K562 (cell line): ENCODE measurements around the gene HIRIP3. TPM values are rescaled to one million over a fixed set of nuclear protein-coding genes. Genes with fewer than 3 reads are reported as not detected.
"Not testable (repeated sequence)": the region's sequence is repeated elsewhere in the genome, so short reads cannot be mapped to it uniquely, and the experiment has no call there.

Experiments
- ATAC-seq: fragments of 200-7000 bp; cut with Tn5 transposase; 3 replicates; pipeline ENCODE4 v1.9.1; 2020; ENCODE audit warnings: moderate library complexity
- BruUV-seq: library from RNA; stranded (reverse); fragments of 400-500 nt; replicated peaks from 2 replicates; lab custom pipeline; 2021; lab: Mats Ljungman, UMichigan
- CTCF ChIA-PET: fragments of 300-600 bp; formaldehyde crosslinking; extraction: SDS; loops from one replicate; lab custom pipeline; 2021; ENCODE audit warnings: low intra/inter-chr PET ratio; lab: Yijun Ruan, JAX
- POLR2A ChIA-PET: fragments of 300-600, 350-650 bp; sonication (Branson Sonifier 250); formaldehyde crosslinking; extraction: SDS; loops from one replicate; lab custom pipeline; 2021; ENCODE audit warnings: antibody characterized with exemption, inconsistent platforms; lab: Yijun Ruan, JAX
- DNase-seq, 4 experiments: peaks; one replicate each; pipeline versions ENCODE4 v3.0.0 to v3.0.0-alpha.2; 2011 to 2018; ENCODE audit warnings: low spot score in 3 of 4, mixed read lengths in 3 of 4; ENCODE audit errors: extremely low read depth in 1 of 4
- FAIRE-seq: peaks from 2 replicates; lab custom pipeline; 2011; peaks lifted over from hg19 to GRCh38; lab: Jason Lieb, UNC
- H2AFZ ChIP-seq: 2 replicates; pipeline ENCODE4 v1.6.0; 2011; ENCODE audit warnings: low read depth, low read length, control low read depth, inconsistent platforms
- H3K27ac ChIP-seq: fragments of 200-600 bp; 3 replicates; pipeline ENCODE4 v1.8.0; 2011; ENCODE audit warnings: low read depth, mild to moderate bottlenecking, control low read depth, inconsistent platforms, low read length, moderate library complexity, mixed read lengths; ENCODE audit errors: extremely low read depth
- H3K27me3 ChIP-seq, 2 experiments: fragments of 300-600 bp in 1 of 2; 2 replicates in 1 of 2; 3 replicates in 1 of 2; pipeline versions ENCODE4 v1.6.0 to v1.8.0; 2011; ENCODE audit warnings: inconsistent platforms in 2 of 2, low read length in 2 of 2, mild to moderate bottlenecking in 1 of 2, mixed read lengths in 1 of 2, moderate library complexity in 1 of 2; ENCODE audit not compliant: control insufficient read depth in 2 of 2, insufficient read depth in 2 of 2
- H3K36me3 ChIP-seq: fragments of 300-600 bp; 3 replicates; pipeline ENCODE4 v1.8.0; 2011; ENCODE audit warnings: mild to moderate bottlenecking, low read length, inconsistent platforms; ENCODE audit not compliant: control insufficient read depth, insufficient read depth
- H3K4me1 ChIP-seq, 2 experiments: fragments of 200-600 bp in 1 of 2; replicated peaks in 1 of 2; 2 replicates in 1 of 2; 3 replicates in 1 of 2; pipeline versions ENCODE4 v1.5.1 to v1.8.0; 2011; ENCODE audit warnings: inconsistent platforms in 2 of 2, low read length in 2 of 2, mild to moderate bottlenecking in 1 of 2, mixed read lengths in 1 of 2, moderate library complexity in 1 of 2; ENCODE audit not compliant: control insufficient read depth in 2 of 2, insufficient read depth in 2 of 2
- H3K4me2 ChIP-seq: 2 replicates; pipeline ENCODE4 v1.6.1; 2011; ENCODE audit warnings: low read length, control low read depth, inconsistent platforms, mixed read lengths; ENCODE audit not compliant: insufficient read depth
- H3K4me3 ChIP-seq: fragments of 200-600 bp; sonication (generic), shearing (Covaris generic); 2 replicates; pipeline ENCODE4 v1.5.1; 2016; ENCODE audit warnings: control low read depth, inconsistent platforms
- H3K79me2 ChIP-seq: fragments of 200-600 bp; 3 replicates; pipeline ENCODE4 v1.8.0; 2011; ENCODE audit warnings: low read length, inconsistent platforms; ENCODE audit not compliant: control insufficient read depth, insufficient read depth
- H3K9ac ChIP-seq, 2 experiments: 2 replicates each; pipeline versions ENCODE4 v1.6.0 to v1.6.1; 2011; ENCODE audit warnings: low read depth in 2 of 2, low read length in 2 of 2, control low read depth in 1 of 2, inconsistent platforms in 1 of 2, mild to moderate bottlenecking in 1 of 2, mixed read lengths in 1 of 2; ENCODE audit not compliant: insufficient read depth in 1 of 2
- H3K9me1 ChIP-seq: one replicate; pipeline ENCODE4 v1.6.0; 2011; ENCODE audit warnings: inconsistent platforms, mild to moderate bottlenecking, low read length, moderate library complexity; ENCODE audit not compliant: control insufficient read depth, insufficient read depth
- H3K9me3 ChIP-seq: replicated peaks from 2 replicates; pipeline ENCODE4 v1.5.1; 2011; ENCODE audit warnings: low read depth, low read length, inconsistent platforms; ENCODE audit not compliant: control insufficient read depth, insufficient read depth
- H4K20me1 ChIP-seq: replicated peaks from 2 replicates; pipeline ENCODE4 v1.6.1; 2011; ENCODE audit warnings: low read length, inconsistent platforms, mixed read lengths; ENCODE audit not compliant: control insufficient read depth, insufficient read depth
- NR1H2 ChIP-seq: sonication (generic); formaldehyde crosslinking; IDR thresholded peaks from 2 replicates; pipeline ENCODE4 v1.4.0; 2020; ENCODE audit warnings: mild to moderate bottlenecking, missing genetic modification reagents
- ZNF121 ChIP-seq: sonication (generic); formaldehyde crosslinking; conservative IDR thresholded peaks from 2 replicates; pipeline ENCODE4 v1.8.0; 2022; ENCODE audit warnings: missing genetic modification reagents
- WGBS: fragments of 100-300 bp; shearing (Covaris generic); methylation state at CpG from one replicate; pipeline ENCODE4 v1.1.6; 2016; ENCODE audit warnings: low coverage, mixed read lengths; ENCODE audit not compliant: insufficient coverage; ENCODE audit errors: missing lambda C conversion rate; 5-methylcytosine and 5-hydroxymethylcytosine counted together
- in situ Hi-C: fragments of 300-500 bp; cut with MboI; formaldehyde crosslinking; loops from 4 replicates; pipeline ENCODE4 v1.15.0; 2018; ENCODE audit warnings: inconsistent platforms, mixed read lengths
- intact Hi-C: fragments of 100-400 bp; cut with micrococcal nuclease; formaldehyde crosslinking; loops from 2 replicates; pipeline ENCODE4 v1.14.2; 2022
- polyA plus RNA-seq, 8 experiments: library from polyadenylated mRNA; depleted of rRNA in 4 of 8; stranded (reverse) in 5 of 8; unstranded in 3 of 8; fragments of >200 nt; fragmentation: Nextera tagmentation in 2 of 8; fragmentation: Illumina TruSeq in 1 of 8; extraction: Ambion mirVana in 2 of 8; extraction: Trizol in 1 of 8; gene quantifications; 2 replicates each; pipeline versions ENCODE4 v1.2.1 to v1.2.3, GENCODE V29; 2011 to 2014; ENCODE audit warnings: inconsistent platforms in 1 of 8, missing spikeins in 1 of 8
- total RNA-seq, 7 experiments: library from RNA; depleted of rRNA in 6 of 7; stranded (reverse); fragments of >200 nt in 6 of 7; fragmentation: Illumina TruSeq in 2 of 7; extraction: Trizol in 2 of 7; gene quantifications; 2 replicates each; pipeline versions ENCODE4 v1.2.1 to v1.2.3, GENCODE V29; 2011 to 2021; ENCODE audit warnings: low replicate concordance in 1 of 7
- TF ChIP-seq, protein P1 (sequence below): fragments of 450-650 bp; IDR thresholded peaks from 2 replicates; pipeline ENCODE4 v1.6.1; 2016
- TF ChIP-seq, protein P2 (sequence below): fragments of 200-800 bp; sonication (Bioruptor generic); IDR thresholded peaks from 2 replicates; pipeline ENCODE4 v1.6.1; 2017; ENCODE audit warnings: missing genetic modification characterization, missing compliant biosample characterization

The HIRIP3 gene
- total and polyA plus RNA-seq, 9 of the 15 experiments (the other 6 are each of a cell fraction or from before 2014, with no cell fraction given), result 3.3 to 38.2 (median 18.2) TPM

DNA sequence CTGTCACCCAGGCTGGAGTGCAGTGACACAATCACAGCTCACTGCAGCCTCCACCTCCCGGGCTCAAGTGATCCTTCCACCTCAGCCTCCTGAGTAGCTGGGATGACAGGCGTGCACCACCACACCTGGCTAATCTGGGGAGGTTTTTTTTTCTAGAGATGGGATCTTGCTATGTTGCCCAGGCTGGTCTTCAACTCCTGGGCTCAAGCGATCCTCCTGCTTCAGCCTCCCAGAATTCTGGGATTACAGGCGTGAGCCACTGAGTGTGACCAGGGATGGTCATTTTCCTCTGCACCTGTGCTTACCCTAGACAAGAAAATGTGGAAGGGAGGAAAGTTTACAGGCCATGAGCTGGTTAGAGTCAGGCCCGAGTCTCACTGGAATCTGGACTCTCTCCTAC lies 45.3 kb upstream of the HIRIP3 start:
- H3K9me1 ChIP-seq, CTCF ChIA-PET, intact Hi-C loops, BruUV-seq, H4K20me1 ChIP-seq, H3K9ac ChIP-seq, H3K9me3 ChIP-seq, in situ Hi-C loops, H3K4me1 ChIP-seq, H2AFZ ChIP-seq, H3K4me3 ChIP-seq, H3K79me2 ChIP-seq, DNase-seq, ATAC-seq, H3K27ac ChIP-seq, H3K36me3 ChIP-seq, H3K4me2 ChIP-seq, FAIRE-seq: not testable (repeated sequence)
- POLR2A ChIA-PET, result interaction anchor here (1.1 kb wide), 1 partner anchor 12 kb away, joined by 3 read pairs; a partner anchor contains a TSS
- peak; percentile 78 for TF ChIP-seq ZNF121
- H3K27me3 ChIP-seq, result peaks cover 4 to 19% of the 10 kb centered on the region in 2 experiments; a peak in 4 of 5 replicates
- WGBS, result 5% methylated on average over 5 of the region's 5 CpGs

DNA sequence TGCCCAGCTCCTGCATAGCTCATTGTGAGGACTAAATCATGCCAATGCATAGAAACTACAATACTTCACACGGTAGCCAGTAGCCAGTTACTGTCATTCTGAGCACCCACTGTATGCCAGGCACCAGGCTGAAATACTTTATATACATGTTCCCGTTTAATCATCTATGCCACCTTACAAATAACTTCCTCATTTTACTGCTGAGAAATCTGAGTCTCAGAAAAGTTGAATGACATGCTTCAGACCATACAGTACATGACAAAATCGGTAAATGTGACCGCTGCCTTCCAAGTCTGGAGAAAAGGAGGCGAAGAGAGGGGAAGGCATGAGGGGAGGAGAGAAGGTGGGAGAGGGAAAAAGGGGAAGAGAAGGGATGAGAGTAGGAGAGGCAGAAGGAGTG lies 44.8 kb upstream of the HIRIP3 start:
- intact Hi-C loops, result no loop called here
- no peak overlapping the region for H3K27ac ChIP-seq
- no TSS peak for BruUV-seq
- no peaks in the 10 kb centered on the region for H4K20me1 ChIP-seq
- no peak overlapping the region for H3K4me2 ChIP-seq
- no peaks in the 10 kb centered on the region for H3K79me2 ChIP-seq
- in situ Hi-C loops, result no loop called here
- no peaks in the 10 kb centered on the region for H3K9me3 ChIP-seq
- FAIRE-seq (no peak), DNase-seq (no peak), ATAC-seq (no peak)
- H3K27me3 ChIP-seq, result peaks cover 4 to 23% of the 10 kb centered on the region in 2 experiments; a peak in 4 of 5 replicates
- WGBS, result 2% methylated on average over 5 of the region's 5 CpGs
- H3K4me1 ChIP-seq, result peaks cover 0 to 3% of the 10 kb centered on the region in 2 experiments; a peak in 3 of 5 replicates
- TF ChIP-seq, protein P1, sequence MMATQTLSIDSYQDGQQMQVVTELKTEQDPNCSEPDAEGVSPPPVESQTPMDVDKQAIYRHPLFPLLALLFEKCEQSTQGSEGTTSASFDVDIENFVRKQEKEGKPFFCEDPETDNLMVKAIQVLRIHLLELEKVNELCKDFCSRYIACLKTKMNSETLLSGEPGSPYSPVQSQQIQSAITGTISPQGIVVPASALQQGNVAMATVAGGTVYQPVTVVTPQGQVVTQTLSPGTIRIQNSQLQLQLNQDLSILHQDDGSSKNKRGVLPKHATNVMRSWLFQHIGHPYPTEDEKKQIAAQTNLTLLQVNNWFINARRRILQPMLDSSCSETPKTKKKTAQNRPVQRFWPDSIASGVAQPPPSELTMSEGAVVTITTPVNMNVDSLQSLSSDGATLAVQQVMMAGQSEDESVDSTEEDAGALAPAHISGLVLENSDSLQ, result peak; percentile 42; the same call in 1 of the 2 replicates
- no peak for TF ChIP-seq NR1H2 (CRISPR knock-in tag)
- TF ChIP-seq, protein P2, sequence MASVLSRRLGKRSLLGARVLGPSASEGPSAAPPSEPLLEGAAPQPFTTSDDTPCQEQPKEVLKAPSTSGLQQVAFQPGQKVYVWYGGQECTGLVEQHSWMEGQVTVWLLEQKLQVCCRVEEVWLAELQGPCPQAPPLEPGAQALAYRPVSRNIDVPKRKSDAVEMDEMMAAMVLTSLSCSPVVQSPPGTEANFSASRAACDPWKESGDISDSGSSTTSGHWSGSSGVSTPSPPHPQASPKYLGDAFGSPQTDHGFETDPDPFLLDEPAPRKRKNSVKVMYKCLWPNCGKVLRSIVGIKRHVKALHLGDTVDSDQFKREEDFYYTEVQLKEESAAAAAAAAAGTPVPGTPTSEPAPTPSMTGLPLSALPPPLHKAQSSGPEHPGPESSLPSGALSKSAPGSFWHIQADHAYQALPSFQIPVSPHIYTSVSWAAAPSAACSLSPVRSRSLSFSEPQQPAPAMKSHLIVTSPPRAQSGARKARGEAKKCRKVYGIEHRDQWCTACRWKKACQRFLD (CRISPR knock-in tag), result no peak
- no peak overlapping the region for H3K9ac ChIP-seq
- CTCF ChIA-PET, result no interaction called here
- no peaks in the 10 kb centered on the region for H3K9me1 ChIP-seq
- no peak overlapping the region for H2AFZ ChIP-seq
- no peak overlapping the region for H3K4me3 ChIP-seq
- no peaks in the 10 kb centered on the region for H3K36me3 ChIP-seq
- POLR2A ChIA-PET, result no interaction called here
